Measurements from ENCODE around the gene VPS35L. TPM values are rescaled to one million over a fixed set of nuclear protein-coding genes. Genes with fewer than 3 reads are reported as not detected.
"Not testable (repeated sequence)": the region's sequence is repeated elsewhere in the genome, so short reads cannot be mapped to it uniquely, and the experiment has no call there.

The VPS35L gene
- total RNA-seq, 1 donor from 2014 or later: 45.9 TPM

DNA sequence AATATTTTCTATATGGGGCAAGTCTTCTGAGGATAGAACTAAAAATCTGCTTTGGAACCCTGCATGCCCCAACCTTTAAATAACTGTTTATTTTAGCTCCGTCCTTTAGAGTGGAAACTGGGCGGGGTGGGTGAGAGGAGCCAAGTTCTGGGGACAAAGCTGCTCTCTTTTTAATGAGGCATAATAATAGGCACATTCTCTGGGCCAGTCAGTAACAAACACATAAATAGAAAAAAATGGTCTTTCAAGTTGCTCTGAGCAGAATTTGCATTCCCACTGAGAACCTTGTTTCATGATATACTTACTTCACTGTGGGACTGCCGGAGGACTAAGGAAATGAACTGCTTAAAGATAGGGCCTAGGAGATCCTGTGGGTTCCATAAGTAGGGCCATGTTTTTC lies 111.0 kb downstream of the VPS35L start:
- intact Hi-C loops (cut with DNase I): no loop called here
- no peak for ATAC-seq
- Histone ChIP-seq H3K4me1 (no peaks in the 10 kb centered on the region), H3K27me3 (ENCODE audit: low read depth) (no peaks in the 10 kb centered on the region), H3K36me3 (peaks cover 34% of the 10 kb centered on the region), H3K4me3 (no peak overlapping the region), H3K27ac (no peak overlapping the region), H3K9me3 (no peaks in the 10 kb centered on the region)
- TF ChIP-seq, protein P1, sequence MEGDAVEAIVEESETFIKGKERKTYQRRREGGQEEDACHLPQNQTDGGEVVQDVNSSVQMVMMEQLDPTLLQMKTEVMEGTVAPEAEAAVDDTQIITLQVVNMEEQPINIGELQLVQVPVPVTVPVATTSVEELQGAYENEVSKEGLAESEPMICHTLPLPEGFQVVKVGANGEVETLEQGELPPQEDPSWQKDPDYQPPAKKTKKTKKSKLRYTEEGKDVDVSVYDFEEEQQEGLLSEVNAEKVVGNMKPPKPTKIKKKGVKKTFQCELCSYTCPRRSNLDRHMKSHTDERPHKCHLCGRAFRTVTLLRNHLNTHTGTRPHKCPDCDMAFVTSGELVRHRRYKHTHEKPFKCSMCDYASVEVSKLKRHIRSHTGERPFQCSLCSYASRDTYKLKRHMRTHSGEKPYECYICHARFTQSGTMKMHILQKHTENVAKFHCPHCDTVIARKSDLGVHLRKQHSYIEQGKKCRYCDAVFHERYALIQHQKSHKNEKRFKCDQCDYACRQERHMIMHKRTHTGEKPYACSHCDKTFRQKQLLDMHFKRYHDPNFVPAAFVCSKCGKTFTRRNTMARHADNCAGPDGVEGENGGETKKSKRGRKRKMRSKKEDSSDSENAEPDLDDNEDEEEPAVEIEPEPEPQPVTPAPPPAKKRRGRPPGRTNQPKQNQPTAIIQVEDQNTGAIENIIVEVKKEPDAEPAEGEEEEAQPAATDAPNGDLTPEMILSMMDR (IDR thresholded peaks at IDR 0.05): no peak
- no peak for DNase-seq

DNA sequence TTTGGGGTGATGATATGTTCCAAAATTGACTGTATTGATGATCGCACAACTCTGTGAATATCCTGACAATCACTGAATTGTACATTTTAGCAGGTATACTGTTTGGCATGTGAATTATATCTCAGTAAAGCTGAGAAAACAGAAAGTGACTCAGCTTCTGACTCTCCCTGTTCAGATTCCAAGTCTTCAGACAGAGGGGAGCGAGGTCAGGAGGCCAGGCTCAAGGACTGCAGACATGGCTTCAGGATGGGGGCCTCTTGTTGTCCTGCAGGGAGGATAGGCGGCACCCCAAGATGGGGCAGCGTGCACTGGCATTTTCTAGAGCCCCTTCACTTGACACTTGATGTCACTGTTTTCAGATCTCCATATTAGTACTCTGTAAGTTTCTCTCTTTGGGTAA lies 116.9 kb downstream of the VPS35L start:
- no peaks in the 10 kb centered on the region for H3K27me3 ChIP-seq (ENCODE audit: low read depth)
- no peaks in the 10 kb centered on the region for H3K4me1 ChIP-seq
- DNase-seq (no peak), ATAC-seq (no peak)
- H3K27ac ChIP-seq: no peak overlapping the region
- TF ChIP-seq, protein P1 (IDR thresholded peaks at IDR 0.05): no peak
- intact Hi-C loops (cut with DNase I): no loop called here
- H3K9me3 ChIP-seq: no peaks in the 10 kb centered on the region
- H3K36me3 ChIP-seq: peaks cover 52% of the 10 kb centered on the region
- no peak overlapping the region for H3K4me3 ChIP-seq

DNA sequence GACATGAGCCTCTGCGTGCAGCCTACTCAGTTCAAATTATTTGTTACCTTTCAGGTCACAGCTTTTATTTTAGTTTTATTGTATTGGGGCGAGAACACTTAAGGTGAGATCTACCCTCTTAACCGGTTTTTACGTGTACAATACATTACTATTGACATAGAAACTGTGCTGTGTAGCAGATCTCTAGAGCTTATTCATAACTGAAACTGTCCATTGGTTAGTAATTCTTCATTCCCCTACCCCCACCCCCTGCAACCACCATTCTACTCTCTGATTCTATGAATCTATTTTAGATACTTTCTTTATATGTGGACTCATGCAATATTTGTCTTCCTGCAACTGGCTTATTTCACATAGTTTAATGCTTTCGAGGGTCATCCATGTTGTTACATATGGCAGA lies 119.0 kb downstream of the VPS35L start:
- intact Hi-C loops (cut with DNase I): no loop called here
- TF ChIP-seq, protein P1 (IDR thresholded peaks at IDR 0.05): no peak
- Histone ChIP-seq H3K27me3 (ENCODE audit: low read depth) (no peaks in the 10 kb centered on the region), H3K27ac (no peak overlapping the region), H3K9me3 (no peaks in the 10 kb centered on the region), H3K36me3 (peaks cover 49% of the 10 kb centered on the region), H3K4me3 (no peak overlapping the region), H3K4me1 (no peaks in the 10 kb centered on the region)
- DNase-seq (no peak), ATAC-seq (no peak)

DNA sequence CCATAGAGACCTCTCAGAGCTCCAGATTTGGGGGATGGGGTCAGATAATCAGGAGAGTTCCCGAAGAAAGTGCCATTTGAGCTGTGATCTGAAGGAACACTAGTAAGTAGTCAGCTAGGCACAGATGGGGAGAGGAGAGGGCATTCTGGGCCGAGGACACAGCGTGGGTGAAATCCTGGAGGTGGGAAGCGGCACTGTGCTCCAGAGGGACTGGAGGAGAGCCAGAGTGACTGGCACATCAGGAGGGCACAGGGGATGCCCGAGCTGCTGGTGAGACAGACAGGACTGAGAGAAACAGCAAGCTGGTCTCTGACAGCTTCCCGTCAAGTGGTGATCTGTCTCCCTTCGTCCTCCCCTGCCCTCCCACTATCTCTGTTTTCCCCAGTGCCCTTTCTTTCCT lies 121.9 kb downstream of the VPS35L start:
- Histone ChIP-seq H3K9me3 (no peaks in the 10 kb centered on the region), H3K27me3 (ENCODE audit: low read depth) (no peaks in the 10 kb centered on the region), H3K36me3 (peaks cover 24% of the 10 kb centered on the region), H3K27ac (no peak overlapping the region), H3K4me3 (no peak overlapping the region), H3K4me1 (no peaks in the 10 kb centered on the region)
- ATAC-seq: no peak
- TF ChIP-seq, protein P1 (IDR thresholded peaks at IDR 0.05): no peak
- intact Hi-C loops (cut with DNase I): no loop called here
- DNase-seq: no peak

GRCh38 chr16:19678804-19679203 lies 123.3 kb downstream of the VPS35L start:
- H3K27me3 ChIP-seq (ENCODE audit: low read depth): no peaks in the 10 kb centered on the region
- peaks cover 5% of the 10 kb centered on the region for H3K9me3 ChIP-seq
- no peaks in the 10 kb centered on the region for H3K4me1 ChIP-seq
- no peak for ATAC-seq
- peaks cover 31% of the 10 kb centered on the region for H3K36me3 ChIP-seq
- no peak overlapping the region for H3K27ac ChIP-seq
- intact Hi-C loops (cut with DNase I): no loop called here
- DNase-seq: no peak
- no peak overlapping the region for H3K4me3 ChIP-seq
- TF ChIP-seq, protein P1 (IDR thresholded peaks at IDR 0.05): no peak

GRCh38 chr16:19679281-19679680 lies 123.8 kb downstream of the VPS35L start:
- intact Hi-C loops (cut with DNase I); DNase-seq; H3K27ac ChIP-seq; H3K27me3 ChIP-seq (ENCODE audit: low read depth); H3K4me3 ChIP-seq; H3K4me1 ChIP-seq; ATAC-seq; H3K9me3 ChIP-seq: not testable (repeated sequence)
- H3K36me3 ChIP-seq: peaks cover 33% of the 10 kb centered on the region

Measured in lower lobe of right lung (tissue), 2 donors.